Measurements from ENCODE around the gene ZNF683. TPM values are rescaled to one million over a fixed set of nuclear protein-coding genes. Genes with fewer than 3 reads are reported as not detected.
"Not testable (repeated sequence)": the region's sequence is repeated elsewhere in the genome, so short reads cannot be mapped to it uniquely, and the experiment has no call there.

Gene ZNF683
- total RNA-seq, 6 experiments from 2014 or later, result 0.19 TPM; not detected in 5

- WGBS (ENCODE audit: insufficient coverage, low coverage, low lambda C conversion rate, missing lambda C conversion rate), result 28% methylated on average over 3 of the region's 4 CpGs
- no peak for ATAC-seq
Measured at GRCh38 chr1:26337625-26338024, 34.9 kb downstream of the ZNF683 start.

GRCh38 chr1:26337206-26337535 is 35.4 kb downstream of the ZNF683 start:
- Histone ChIP-seq H3K27ac (no peak overlapping the region), H3K4me1 (peaks cover 0 to 9% (median 0%) of the 10 kb centered on the region in 4 donors), H3K9me3 (no peaks in the 10 kb centered on the region), H3K27me3 (no peaks in the 10 kb centered on the region), H3K4me3 (no peak overlapping the region), H3K36me3 (no peaks in the 10 kb centered on the region)
- intact Hi-C loops (cut with DNase I), result no loop called here
- DNase-seq (no peak), ATAC-seq (no peak)
- WGBS (ENCODE audit: insufficient coverage, low coverage, low lambda C conversion rate, missing lambda C conversion rate), result no CpG with 5 or more reads among the region's 7 CpGs
- TF ChIP-seq POLR2A (IDR thresholded peaks at IDR 0.05) (no peak), CTCF (IDR thresholded peaks at IDR 0.05) (no peak)

More at GRCh38 chr1:26337625-26338024, 34.9 kb downstream of the ZNF683 start:
- no peaks in the 10 kb centered on the region for H3K9me3 ChIP-seq
- no peaks in the 10 kb centered on the region for H3K36me3 ChIP-seq
- H3K4me1 ChIP-seq, result peaks cover 0 to 9% (median 0%) of the 10 kb centered on the region in 4 donors
- TF ChIP-seq POLR2A (IDR thresholded peaks at IDR 0.05) (no peak), CTCF (IDR thresholded peaks at IDR 0.05) (no peak)
- H3K27me3 ChIP-seq, result no peaks in the 10 kb centered on the region
- H3K4me3 ChIP-seq, result no peak overlapping the region
- intact Hi-C loops (cut with DNase I), result no loop called here
- DNase-seq, result no peak
- no peak overlapping the region for H3K27ac ChIP-seq

GRCh38 chr1:26336477-26337205 is 35.9 kb downstream of the ZNF683 start:
- H3K4me3 ChIP-seq, result peak overlapping the region; percentile 41 to 59 (median 51)
- DNase-seq, result peak; percentile 90 to 92 (median 91)
- no peak overlapping the region for H3K27ac ChIP-seq
- ATAC-seq, result peak; percentile 97 to 98 (median 98)
- no peaks in the 10 kb centered on the region for H3K27me3 ChIP-seq
- H3K4me1 ChIP-seq, result peaks cover 0 to 9% (median 0%) of the 10 kb centered on the region in 4 donors
- TF ChIP-seq CTCF (IDR thresholded peaks at IDR 0.05) (no peak), POLR2A (IDR thresholded peaks at IDR 0.05) (no peak)
- no peaks in the 10 kb centered on the region for H3K36me3 ChIP-seq
- 28% methylated on average over 8 of the region's 52 CpGs for WGBS (ENCODE audit: insufficient coverage, low coverage, low lambda C conversion rate, missing lambda C conversion rate)
- H3K9me3 ChIP-seq, result no peaks in the 10 kb centered on the region
- intact Hi-C loops (cut with DNase I), result no loop called here

GRCh38 chr1:26335774-26336476 is 36.6 kb downstream of the ZNF683 start:
- TF ChIP-seq CTCF (IDR thresholded peaks at IDR 0.05), result no peak
- TF ChIP-seq POLR2A (IDR thresholded peaks at IDR 0.05), result peak; percentile 45
- peak in 1 of 4 donors; percentile 11 for ATAC-seq

GRCh38 chr1:26333312-26333711 is 39.2 kb downstream of the ZNF683 start:
- WGBS (ENCODE audit: insufficient coverage, low coverage, low lambda C conversion rate, missing lambda C conversion rate), result 51% methylated on average over 3 of the region's 8 CpGs
- H3K36me3 ChIP-seq; intact Hi-C loops (cut with DNase I): not testable (repeated sequence)

More at GRCh38 chr1:26335774-26336476, 36.6 kb downstream of the ZNF683 start:
- no peak for DNase-seq
- Histone ChIP-seq H3K4me3 (peak overlapping the region; percentile 41 to 59 (median 51)), H3K36me3 (no peaks in the 10 kb centered on the region), H3K9me3 (no peaks in the 10 kb centered on the region), H3K4me1 (peaks cover 0 to 9% (median 0%) of the 10 kb centered on the region in 4 donors), H3K27ac (no peak overlapping the region), H3K27me3 (no peaks in the 10 kb centered on the region)
- intact Hi-C loops (cut with DNase I), result no loop called here
- 6% methylated on average over 33 of the region's 41 CpGs for WGBS (ENCODE audit: insufficient coverage, low coverage, low lambda C conversion rate, missing lambda C conversion rate)

More at GRCh38 chr1:26333312-26333711, 39.2 kb downstream of the ZNF683 start:
- H3K9me3 ChIP-seq, ATAC-seq, H3K4me1 ChIP-seq, H3K27ac ChIP-seq, H3K4me3 ChIP-seq, H3K27me3 ChIP-seq, DNase-seq: not testable (repeated sequence)

All from right lobe of liver (tissue), 6 donors.